Measurements from ENCODE around the gene RUNX1. TPM values are rescaled to one million over a fixed set of nuclear protein-coding genes. Genes with fewer than 3 reads are reported as not detected.

The RUNX1 gene
- total and polyA plus RNA-seq, 4 experiments from 2014 or later: 6.0 to 96.3 (median 56.4) TPM

DNA sequence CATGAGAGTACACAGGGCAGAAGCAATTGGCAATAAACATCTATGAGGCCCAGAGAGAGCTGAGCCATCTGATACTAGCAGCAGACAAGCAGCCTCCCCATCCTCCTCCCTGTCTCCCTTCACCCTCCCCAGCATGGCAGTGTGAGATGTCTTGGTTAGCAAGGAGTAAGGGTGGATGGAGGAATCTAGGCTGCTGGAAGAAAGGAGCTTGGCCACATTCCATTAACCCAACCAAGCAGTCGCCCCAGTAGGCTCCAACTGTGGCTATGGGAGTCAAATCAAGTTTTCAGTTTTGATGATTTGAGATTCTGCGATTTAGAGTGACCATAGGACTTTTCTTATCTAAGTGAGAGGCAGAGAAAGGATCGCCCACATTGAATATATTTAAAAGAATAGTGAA lies 12.9 kb upstream of the RUNX1 start:
- H3K4me3 ChIP-seq (ENCODE audit: low read length in 2 of 2): no peak overlapping the region
- H3K4me3 Mint-ChIP-seq: no peak overlapping the region
- no peak overlapping the region for H3K27ac ChIP-seq (ENCODE audit: low read depth, low read length)
- H3K9me3 Mint-ChIP-seq: peaks cover 0 to 7% (median 2%) of the 10 kb centered on the region in 8 donors
- no peaks in the 10 kb centered on the region for H3K36me3 ChIP-seq (ENCODE audit: insufficient read depth, low read length)
- no peak overlapping the region for H3K27ac Mint-ChIP-seq
- POLR2A ChIA-PET (ENCODE audit: partially characterized antibody): no interaction called here
- no peaks in the 10 kb centered on the region for H3K36me3 Mint-ChIP-seq
- H3K27me3 ChIP-seq (ENCODE audit: insufficient read depth, low read length): no peaks in the 10 kb centered on the region
- intact Hi-C loops (cut with micrococcal nuclease): no loop called here
- CTCF ChIA-PET (ENCODE audit: partially characterized antibody): no interaction called here
- peaks cover 13 to 20% (median 17%) of the 10 kb centered on the region in 4 donors for H3K4me1 Mint-ChIP-seq
- DNase-seq: no peak
- peaks cover 0 to 2% of the 10 kb centered on the region in 2 donors for H3K27me3 Mint-ChIP-seq
- H3K9me3 ChIP-seq (ENCODE audit: control insufficient read depth in 1 of 2, low read length in 2 of 2): no peaks in the 10 kb centered on the region
- peaks cover 3% of the 10 kb centered on the region for H3K4me1 ChIP-seq (ENCODE audit: insufficient read depth, low read length)

GRCh38 chr21:35059742-35060141 lies 10.6 kb upstream of the RUNX1 start:
- POLR2A ChIA-PET (ENCODE audit: partially characterized antibody): no interaction called here

DNA sequence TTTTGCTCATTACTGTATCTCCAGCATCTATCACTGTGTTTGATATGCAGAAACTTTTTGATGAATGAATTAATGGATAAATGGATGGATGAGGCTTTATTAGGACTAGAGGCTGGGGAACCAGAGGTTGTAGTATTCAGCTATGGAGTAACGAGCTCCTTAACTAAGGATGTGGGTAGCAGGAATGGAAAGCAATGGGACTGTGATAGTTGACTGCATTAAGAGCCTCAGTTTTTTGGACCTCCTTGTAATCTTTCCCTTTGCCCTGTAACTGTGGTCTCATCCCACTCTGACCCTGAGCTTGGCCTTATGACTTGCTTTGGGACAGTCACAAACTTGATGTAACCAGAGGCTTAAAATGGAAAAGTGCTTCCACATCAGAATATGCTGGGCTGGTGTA lies 9.0 kb upstream of the RUNX1 start:
- Mint-ChIP-seq H3K27ac (peak overlapping the region in 1 of 7 donors; percentile 59), H3K36me3 (no peaks in the 10 kb centered on the region), H3K4me3 (no peak overlapping the region), H3K27me3 (no peaks in the 10 kb centered on the region), H3K9me3 (peaks cover 0 to 7% (median 2%) of the 10 kb centered on the region in 8 donors), H3K4me1 (peaks cover 8 to 20% (median 12%) of the 10 kb centered on the region in 4 donors)
- no peaks in the 10 kb centered on the region for H3K27me3 ChIP-seq (ENCODE audit: insufficient read depth, low read length)
- no peak overlapping the region for H3K27ac ChIP-seq (ENCODE audit: low read depth, low read length)
- ChIA-PET POLR2A (ENCODE audit: partially characterized antibody) (interaction anchor here (0.9 kb wide), 1 partner anchor 168 kb away, joined by 3 read pairs; no protein-coding TSS in a partner anchor), CTCF (ENCODE audit: partially characterized antibody) (no interaction called here)
- no peak for DNase-seq
- no peaks in the 10 kb centered on the region for H3K4me1 ChIP-seq (ENCODE audit: insufficient read depth, low read length)
- intact Hi-C loops (cut with micrococcal nuclease): no loop called here
- H3K4me3 ChIP-seq (ENCODE audit: low read length in 2 of 2): no peak overlapping the region
- H3K9me3 ChIP-seq (ENCODE audit: control insufficient read depth in 1 of 2, low read length in 2 of 2): no peaks in the 10 kb centered on the region
- no peaks in the 10 kb centered on the region for H3K36me3 ChIP-seq (ENCODE audit: insufficient read depth, low read length)

More at GRCh38 chr21:35059742-35060141, 10.6 kb upstream of the RUNX1 start:
- Histone ChIP-seq H3K27ac (ENCODE audit: low read depth, low read length) (no peak overlapping the region), H3K36me3 (ENCODE audit: insufficient read depth, low read length) (no peaks in the 10 kb centered on the region), H3K4me3 (ENCODE audit: low read length in 2 of 2) (no peak overlapping the region), H3K27me3 (ENCODE audit: insufficient read depth, low read length) (no peaks in the 10 kb centered on the region), H3K4me1 (ENCODE audit: insufficient read depth, low read length) (peaks cover 3% of the 10 kb centered on the region), H3K9me3 (ENCODE audit: control insufficient read depth in 1 of 2, low read length in 2 of 2) (no peaks in the 10 kb centered on the region)
- H3K9me3 Mint-ChIP-seq: peaks cover 0 to 7% (median 2%) of the 10 kb centered on the region in 8 donors
- no peaks in the 10 kb centered on the region for H3K27me3 Mint-ChIP-seq
- no peaks in the 10 kb centered on the region for H3K36me3 Mint-ChIP-seq
- CTCF ChIA-PET (ENCODE audit: partially characterized antibody): interaction anchor here (1.2 kb wide), 1 partner anchor 9 kb away, joined by 4 read pairs; no protein-coding TSS in a partner anchor
- peak overlapping the region in 1 of 7 donors; percentile 39 for H3K27ac Mint-ChIP-seq
- DNase-seq: no peak
- intact Hi-C loops (cut with micrococcal nuclease): no loop called here
- H3K4me3 Mint-ChIP-seq: peak overlapping the region in 1 of 8 donors; percentile 42
- H3K4me1 Mint-ChIP-seq: peaks cover 13 to 20% (median 17%) of the 10 kb centered on the region in 4 donors

- H3K27me3 ChIP-seq (ENCODE audit: insufficient read depth, low read length): no peaks in the 10 kb centered on the region
- H3K9me3 ChIP-seq (ENCODE audit: control insufficient read depth in 1 of 2, low read length in 2 of 2): no peaks in the 10 kb centered on the region
- Mint-ChIP-seq H3K4me1 (peaks cover 8 to 20% (median 14%) of the 10 kb centered on the region in 4 donors), H3K27me3 (no peaks in the 10 kb centered on the region), H3K27ac (no peak overlapping the region), H3K9me3 (peaks cover 0 to 7% (median 2%) of the 10 kb centered on the region in 8 donors), H3K4me3 (peak overlapping the region in 1 of 8 donors; percentile 3), H3K36me3 (no peaks in the 10 kb centered on the region)
- no peaks in the 10 kb centered on the region for H3K36me3 ChIP-seq (ENCODE audit: insufficient read depth, low read length)
- intact Hi-C loops (cut with micrococcal nuclease): no loop called here
- no peak overlapping the region for H3K27ac ChIP-seq (ENCODE audit: low read depth, low read length)
- no peak for DNase-seq
- H3K4me1 ChIP-seq (ENCODE audit: insufficient read depth, low read length): no peaks in the 10 kb centered on the region
- POLR2A ChIA-PET (ENCODE audit: partially characterized antibody): interaction anchor here (0.9 kb wide), 1 partner anchor 167 kb away, joined by 3 read pairs; no protein-coding TSS in a partner anchor
- CTCF ChIA-PET (ENCODE audit: partially characterized antibody): no interaction called here
- H3K4me3 ChIP-seq (ENCODE audit: low read length in 2 of 2): no peak overlapping the region
These were observed 8.3 kb upstream of the RUNX1 start for GRCh38 chr21:35057428-35057827.

DNA sequence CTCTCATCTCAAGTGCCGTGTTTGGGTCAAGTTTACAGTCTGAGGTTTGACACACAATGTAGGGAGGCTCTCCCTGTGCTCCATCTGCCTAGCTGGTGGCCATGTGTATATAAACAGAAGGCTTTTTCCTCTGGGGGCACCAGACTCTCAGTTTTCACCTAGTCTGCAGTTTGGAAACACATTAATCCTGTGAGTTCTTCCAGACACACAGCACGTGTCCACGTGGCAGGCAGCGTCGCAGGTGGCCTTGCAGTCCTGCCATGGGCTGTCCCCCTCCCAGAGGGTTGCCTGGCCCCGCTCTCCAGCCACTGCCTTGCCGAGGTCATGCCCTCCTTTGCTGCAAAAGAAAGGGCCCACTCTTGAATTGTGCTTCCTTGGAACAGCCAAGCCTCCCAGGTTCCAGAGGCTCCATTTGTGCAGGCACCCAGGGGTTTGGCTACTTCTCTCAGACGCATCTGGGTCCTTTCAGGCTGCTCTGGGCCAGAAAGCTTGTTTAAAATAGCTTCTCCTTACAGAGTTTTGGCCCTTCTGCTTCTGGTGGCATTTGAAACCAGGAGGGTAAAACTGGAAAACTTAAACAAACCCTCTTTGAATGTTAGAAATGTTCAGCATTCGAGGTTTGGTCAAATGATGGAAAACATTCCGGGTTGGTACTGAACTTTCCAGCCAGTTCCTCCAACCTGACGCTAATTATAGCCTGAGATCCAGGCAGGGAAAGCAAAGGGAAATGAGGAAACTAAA lies 4.4 kb upstream of the RUNX1 start:
- no peaks in the 10 kb centered on the region for H3K27me3 ChIP-seq (ENCODE audit: insufficient read depth, low read length)
- H3K9me3 Mint-ChIP-seq: peaks cover 0 to under 1% (median 0%) of the 10 kb centered on the region in 8 donors
- no peak overlapping the region for H3K27ac ChIP-seq (ENCODE audit: low read depth, low read length)
- H3K36me3 Mint-ChIP-seq: peaks cover 0 to 7% of the 10 kb centered on the region in 2 donors
- no peaks in the 10 kb centered on the region for H3K9me3 ChIP-seq (ENCODE audit: control insufficient read depth in 1 of 2, low read length in 2 of 2)
- peaks cover 27 to 38% (median 32%) of the 10 kb centered on the region in 4 donors for H3K4me1 Mint-ChIP-seq
- no peak for DNase-seq
- peaks cover 31% of the 10 kb centered on the region for H3K4me1 ChIP-seq (ENCODE audit: insufficient read depth, low read length)
- intact Hi-C loops (cut with micrococcal nuclease): no loop called here
- CTCF ChIA-PET (ENCODE audit: partially characterized antibody): interaction anchor here (1.4 to 3.9 kb wide), 3 partner anchors 14 to 347 kb away, joined by 3 to 24 read pairs (median 19); no protein-coding TSS in a partner anchor
- H3K27ac Mint-ChIP-seq: no peak overlapping the region
- no peak overlapping the region for H3K4me3 ChIP-seq (ENCODE audit: low read length in 2 of 2)
- H3K36me3 ChIP-seq (ENCODE audit: insufficient read depth, low read length): no peaks in the 10 kb centered on the region
- POLR2A ChIA-PET (ENCODE audit: partially characterized antibody): interaction anchor here (12.1 to 21.3 kb wide), 2 partner anchors 27 to 164 kb away, joined by 280 to 729 read pairs; no protein-coding TSS in a partner anchor
- H3K27me3 Mint-ChIP-seq: no peaks in the 10 kb centered on the region
- no peak overlapping the region for H3K4me3 Mint-ChIP-seq

- H3K27ac ChIP-seq (ENCODE audit: low read depth, low read length): no peak overlapping the region
- intact Hi-C loops (cut with micrococcal nuclease): no loop called here
- no peaks in the 10 kb centered on the region for H3K27me3 Mint-ChIP-seq
These were observed 3.7 kb upstream of the RUNX1 start for GRCh38 chr21:35052801-35053200.

More at GRCh38 chr21:35052801-35053200, 3.7 kb upstream of the RUNX1 start:
- Mint-ChIP-seq H3K36me3 (peaks cover under 1 to 14% of the 10 kb centered on the region in 2 donors), H3K4me3 (no peak overlapping the region), H3K4me1 (peaks cover 26 to 41% (median 32%) of the 10 kb centered on the region in 4 donors), H3K27ac (peak overlapping the region in 2 of 7 donors; percentile 71 to 89), H3K9me3 (peaks cover 0 to 1% (median 0%) of the 10 kb centered on the region in 8 donors)
- peaks cover 31% of the 10 kb centered on the region for H3K4me1 ChIP-seq (ENCODE audit: insufficient read depth, low read length)
- H3K27me3 ChIP-seq (ENCODE audit: insufficient read depth, low read length): no peaks in the 10 kb centered on the region
- ChIA-PET CTCF (ENCODE audit: partially characterized antibody) (interaction anchor here (1.1 to 6.4 kb wide), 8 partner anchors 8 to 348 kb away, joined by 3 to 108 read pairs (median 4); no protein-coding TSS in a partner anchor), POLR2A (ENCODE audit: partially characterized antibody) (interaction anchor here (0.9 to 21.3 kb wide), 6 partner anchors 10 to 348 kb away, joined by 3 to 729 read pairs (median 9); no protein-coding TSS in a partner anchor)
- no peak for DNase-seq
- no peaks in the 10 kb centered on the region for H3K36me3 ChIP-seq (ENCODE audit: insufficient read depth, low read length)
- H3K4me3 ChIP-seq (ENCODE audit: low read length in 2 of 2): no peak overlapping the region
- H3K9me3 ChIP-seq (ENCODE audit: control insufficient read depth in 1 of 2, low read length in 2 of 2): no peaks in the 10 kb centered on the region
